ENCODE measurements around the gene SMARCC2. TPM values are rescaled to one million over a fixed set of nuclear protein-coding genes. Genes with fewer than 3 reads are reported as not detected.
A peak's percentile ranks its signal among the peaks of the same experiment; 100 is the strongest.

The SMARCC2 gene
- total RNA-seq, 2 donors from 2014 or later, result 127 to 129 TPM

DNA sequence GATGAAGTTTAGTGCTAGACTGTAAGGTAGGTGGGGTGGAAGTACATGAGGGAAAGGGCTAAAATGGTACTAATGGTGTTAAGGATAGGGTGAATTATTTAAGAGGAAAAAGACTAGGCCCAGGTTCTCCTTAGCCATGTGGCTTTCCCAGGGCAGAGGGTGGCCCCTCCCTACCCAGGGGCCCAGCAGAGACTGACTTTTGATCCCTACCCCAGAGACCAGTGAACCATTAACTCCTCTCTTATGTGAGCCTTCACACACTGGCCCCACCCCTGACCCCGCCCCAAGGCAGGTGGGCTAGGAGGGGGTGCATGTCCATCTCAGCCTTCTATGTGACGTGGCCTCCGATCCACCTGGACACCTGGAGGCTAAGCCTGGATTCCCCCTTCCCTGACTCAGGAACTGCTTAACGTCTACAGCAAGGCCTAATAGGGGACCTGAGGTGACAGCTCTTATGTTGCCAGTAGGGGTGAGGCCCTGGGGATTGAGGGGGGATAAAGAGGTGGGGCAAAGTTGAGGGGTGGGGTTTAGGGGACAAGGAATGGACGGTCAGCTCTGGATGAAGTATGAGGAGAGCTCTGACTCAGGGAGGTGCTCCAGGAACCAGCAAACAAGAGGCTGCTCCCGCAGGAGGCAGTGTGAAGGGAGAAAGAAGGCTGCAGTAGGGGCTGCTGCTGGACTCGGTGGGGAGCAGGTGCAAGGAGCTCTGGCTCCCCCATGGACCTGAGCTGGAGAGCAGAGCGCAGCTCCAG lies 41.3 kb upstream of the SMARCC2 start:
- Histone ChIP-seq H3K27me3 (ENCODE audit: control insufficient read depth, insufficient read depth, low read length, poor library complexity, severe bottlenecking) (no peaks in the 10 kb centered on the region), H3K4me1 (ENCODE audit: control insufficient read depth, insufficient read depth, low read length) (no peaks in the 10 kb centered on the region), H3K4me3 (ENCODE audit: low read length) (no peak overlapping the region), H3K9ac (ENCODE audit: extremely low read depth, low read length, poor library complexity, severe bottlenecking) (no peak overlapping the region), H3K27ac (ENCODE audit: low read depth, low read length) (no peak overlapping the region), H3K36me3 (ENCODE audit: control insufficient read depth, insufficient read depth, low read length) (peaks cover 3% of the 10 kb centered on the region), H3K9me3 (ENCODE audit: control insufficient read depth, low read length) (no peaks in the 10 kb centered on the region)
- Mint-ChIP-seq H3K4me1 (no peaks in the 10 kb centered on the region), H3K4me3 (no peak overlapping the region), H3K9me3 (no peaks in the 10 kb centered on the region), H3K27ac (no peak overlapping the region), H3K27me3 (ENCODE audit: insufficient read depth) (peaks cover 8% of the 10 kb centered on the region), H3K36me3 (ENCODE audit: low read depth) (peaks cover 5% of the 10 kb centered on the region)
- TF ChIP-seq, protein P1, sequence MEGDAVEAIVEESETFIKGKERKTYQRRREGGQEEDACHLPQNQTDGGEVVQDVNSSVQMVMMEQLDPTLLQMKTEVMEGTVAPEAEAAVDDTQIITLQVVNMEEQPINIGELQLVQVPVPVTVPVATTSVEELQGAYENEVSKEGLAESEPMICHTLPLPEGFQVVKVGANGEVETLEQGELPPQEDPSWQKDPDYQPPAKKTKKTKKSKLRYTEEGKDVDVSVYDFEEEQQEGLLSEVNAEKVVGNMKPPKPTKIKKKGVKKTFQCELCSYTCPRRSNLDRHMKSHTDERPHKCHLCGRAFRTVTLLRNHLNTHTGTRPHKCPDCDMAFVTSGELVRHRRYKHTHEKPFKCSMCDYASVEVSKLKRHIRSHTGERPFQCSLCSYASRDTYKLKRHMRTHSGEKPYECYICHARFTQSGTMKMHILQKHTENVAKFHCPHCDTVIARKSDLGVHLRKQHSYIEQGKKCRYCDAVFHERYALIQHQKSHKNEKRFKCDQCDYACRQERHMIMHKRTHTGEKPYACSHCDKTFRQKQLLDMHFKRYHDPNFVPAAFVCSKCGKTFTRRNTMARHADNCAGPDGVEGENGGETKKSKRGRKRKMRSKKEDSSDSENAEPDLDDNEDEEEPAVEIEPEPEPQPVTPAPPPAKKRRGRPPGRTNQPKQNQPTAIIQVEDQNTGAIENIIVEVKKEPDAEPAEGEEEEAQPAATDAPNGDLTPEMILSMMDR (conservative IDR thresholded peaks at IDR 0.05), result no peak
- no peak for DNase-seq
- 81 to 87% methylated on average over 5 to 8 of the region's 8 CpGs for WGBS, 2 experiments (ENCODE audit: insufficient coverage in 1 of 2, insufficient read length in 1 of 2)

- Mint-ChIP-seq H3K36me3 (ENCODE audit: low read depth) (peaks cover 5% of the 10 kb centered on the region), H3K27me3 (ENCODE audit: insufficient read depth) (peaks cover 7% of the 10 kb centered on the region), H3K4me1 (peaks cover 2% of the 10 kb centered on the region), H3K27ac (no peak within 1 kb of the TSS), H3K4me3 (no peak within 1 kb of the TSS), H3K9me3 (no peaks in the 10 kb centered on the region)
- Histone ChIP-seq H3K36me3 (ENCODE audit: control insufficient read depth, insufficient read depth, low read length) (peaks cover 3% of the 10 kb centered on the region), H3K4me1 (ENCODE audit: control insufficient read depth, insufficient read depth, low read length) (no peaks in the 10 kb centered on the region), H3K9me3 (ENCODE audit: control insufficient read depth, low read length) (no peaks in the 10 kb centered on the region), H3K27me3 (ENCODE audit: control insufficient read depth, insufficient read depth, low read length, poor library complexity, severe bottlenecking) (no peaks in the 10 kb centered on the region), H3K9ac (ENCODE audit: extremely low read depth, low read length, poor library complexity, severe bottlenecking) (no peak within 1 kb of the TSS), H3K4me3 (ENCODE audit: low read length) (no peak within 1 kb of the TSS), H3K27ac (ENCODE audit: low read depth, low read length) (no peak within 1 kb of the TSS)
- DNase-seq, result no peak
- TF ChIP-seq, protein P1 (conservative IDR thresholded peaks at IDR 0.05), result no peak
- 92 to 100% methylated on average over 1 to 4 of the region's 4 CpGs for WGBS, 2 experiments (ENCODE audit: insufficient coverage in 1 of 2, insufficient read length in 1 of 2)
Measured at GRCh38 chr12:56229916-56230431, 40.7 kb upstream of the SMARCC2 start, which contains the start of gene SLC39A5. Gene SLC39A5, plus strand, starts transcription at chr12:56230051. Its CDS starts 1,224 bp downstream, at chr12:56231275.

DNA sequence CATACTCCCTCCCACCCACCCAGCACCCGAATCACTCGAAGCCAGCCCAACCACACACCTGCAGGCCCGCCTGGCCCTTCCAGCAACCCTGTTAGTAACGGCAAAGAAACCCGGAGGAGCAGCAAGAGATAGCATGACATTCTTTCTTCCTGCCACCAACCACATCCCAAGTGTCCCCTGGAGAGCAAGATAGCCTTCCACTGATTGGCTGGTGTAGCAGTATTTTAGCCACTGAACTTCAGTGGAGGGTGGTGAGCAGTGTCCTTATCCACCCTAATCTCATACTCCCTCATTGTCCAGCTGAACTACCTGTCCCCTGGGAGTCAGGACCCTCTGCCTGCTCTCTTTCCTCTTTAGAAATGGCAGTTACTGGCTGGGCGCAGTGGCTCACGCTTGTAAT lies 39.8 kb upstream of the SMARCC2 start:
- H3K9me3 Mint-ChIP-seq, result no peaks in the 10 kb centered on the region
- peaks cover 3% of the 10 kb centered on the region for H3K36me3 ChIP-seq (ENCODE audit: control insufficient read depth, insufficient read depth, low read length)
- peak; percentile 52 for DNase-seq
- WGBS, 2 experiments (ENCODE audit: insufficient coverage in 1 of 2, insufficient read length in 1 of 2), result 83 to 93% methylated on average over 5 to 7 of the region's 7 CpGs
- no peak overlapping the region for H3K27ac Mint-ChIP-seq
- H3K4me1 ChIP-seq (ENCODE audit: control insufficient read depth, insufficient read depth, low read length), result no peaks in the 10 kb centered on the region
- H3K27ac ChIP-seq (ENCODE audit: low read depth, low read length), result no peak overlapping the region
- H3K4me3 Mint-ChIP-seq, result no peak overlapping the region
- peaks cover 4% of the 10 kb centered on the region for H3K27me3 Mint-ChIP-seq (ENCODE audit: insufficient read depth)
- no peaks in the 10 kb centered on the region for H3K27me3 ChIP-seq (ENCODE audit: control insufficient read depth, insufficient read depth, low read length, poor library complexity, severe bottlenecking)
- peaks cover 5% of the 10 kb centered on the region for H3K36me3 Mint-ChIP-seq (ENCODE audit: low read depth)
- peaks cover 9% of the 10 kb centered on the region for H3K4me1 Mint-ChIP-seq
- TF ChIP-seq, protein P1 (conservative IDR thresholded peaks at IDR 0.05), result no peak
- no peak overlapping the region for H3K4me3 ChIP-seq (ENCODE audit: low read length)
- H3K9ac ChIP-seq (ENCODE audit: extremely low read depth, low read length, poor library complexity, severe bottlenecking), result no peak overlapping the region
- no peaks in the 10 kb centered on the region for H3K9me3 ChIP-seq (ENCODE audit: control insufficient read depth, low read length)
